Mesenchymal stem cell (in vitro differentiated cells and primary cell): ENCODE data around the gene WDR83.
"Not testable (repeated sequence)": the region's sequence is repeated elsewhere in the genome, so short reads cannot be mapped to it uniquely, and the experiment has no call there.

Experiments
- DNase-seq: peaks from one replicate; pipeline ENCODE4 v3.0.0-alpha.2; 2013
- H2AFZ ChIP-seq: one replicate; pipeline ENCODE4 v1.6.1; 2013; ENCODE audit warnings: low read depth, mild to moderate bottlenecking, control low read depth, inconsistent platforms, low read length, moderate library complexity
- H2AK5ac ChIP-seq: 2 replicates; pipeline ENCODE4 v1.6.1; 2013; ENCODE audit warnings: low read length, moderate library complexity, mild to moderate bottlenecking, inconsistent platforms; ENCODE audit not compliant: severe bottlenecking
- H2BK120ac ChIP-seq: one replicate; pipeline ENCODE4 v1.6.1; 2013; ENCODE audit warnings: low read depth, mild to moderate bottlenecking, inconsistent platforms, low read length, moderate library complexity
- H2BK12ac ChIP-seq, 2 experiments: one replicate each; pipeline ENCODE4 v1.6.1; 2013; ENCODE audit warnings: inconsistent platforms in 2 of 2, low read length in 2 of 2, mild to moderate bottlenecking in 2 of 2, moderate library complexity in 2 of 2, control low read depth in 1 of 2
- H2BK15ac ChIP-seq: one replicate; pipeline ENCODE4 v1.6.1; 2013; ENCODE audit warnings: mild to moderate bottlenecking, low read depth, inconsistent platforms; ENCODE audit not compliant: poor library complexity, severe bottlenecking
- H2BK5ac ChIP-seq: 2 replicates; pipeline ENCODE4 v1.6.1; 2013; ENCODE audit warnings: low read depth, mild to moderate bottlenecking, low read length, control low read depth, inconsistent platforms; ENCODE audit not compliant: poor library complexity, severe bottlenecking
- H3K14ac ChIP-seq, 2 experiments: one replicate each; pipeline ENCODE4 v1.6.1; 2013; ENCODE audit warnings: inconsistent platforms in 2 of 2, low read length in 2 of 2, control low read depth in 1 of 2, mild to moderate bottlenecking in 1 of 2, moderate library complexity in 1 of 2
- H3K18ac ChIP-seq, 2 experiments: one replicate each; pipeline ENCODE4 v1.6.1; 2013; ENCODE audit warnings: inconsistent platforms in 2 of 2, low read length in 2 of 2, control low read depth in 1 of 2, low read depth in 1 of 2, mild to moderate bottlenecking in 1 of 2
- H3K23ac ChIP-seq, 2 experiments: one replicate each; pipeline ENCODE4 v1.6.1; 2013; ENCODE audit warnings: inconsistent platforms in 2 of 2, low read length in 2 of 2, mild to moderate bottlenecking in 2 of 2, moderate library complexity in 2 of 2, control low read depth in 1 of 2
- H3K27ac ChIP-seq: 2 replicates; pipeline ENCODE4 v1.5.1; 2013; ENCODE audit warnings: mild to moderate bottlenecking, moderate library complexity, low read length, control low read depth, inconsistent platforms; ENCODE audit not compliant: poor library complexity, severe bottlenecking
- H3K27me3 ChIP-seq, 2 experiments: 2 replicates each; pipeline versions ENCODE4 v1.6.1 to v1.7.0; 2013; ENCODE audit warnings: low read length in 2 of 2, mild to moderate bottlenecking in 2 of 2, moderate library complexity in 2 of 2, control low read depth in 1 of 2, inconsistent platforms in 1 of 2; ENCODE audit not compliant: control insufficient read depth in 1 of 2, insufficient read depth in 1 of 2
- H3K36me3 ChIP-seq, 2 experiments: 2 replicates each; pipeline versions ENCODE4 v1.6.1 to v1.7.0; 2013; ENCODE audit warnings: low read length in 2 of 2, control low read depth in 1 of 2, inconsistent platforms in 1 of 2, low read depth in 1 of 2, mild to moderate bottlenecking in 1 of 2; ENCODE audit not compliant: insufficient read depth in 2 of 2, control insufficient read depth in 1 of 2
- H3K4ac ChIP-seq, 2 experiments: one replicate each; pipeline ENCODE4 v1.6.1; 2013; ENCODE audit warnings: inconsistent platforms in 2 of 2, low read length in 2 of 2, mild to moderate bottlenecking in 2 of 2, moderate library complexity in 2 of 2, control low read depth in 1 of 2, low read depth in 1 of 2
- H3K4me1 ChIP-seq: 2 replicates; pipeline ENCODE4 v1.6.1; 2013; ENCODE audit warnings: low read depth, low read length, control low read depth; ENCODE audit not compliant: control insufficient read depth, insufficient read depth
- H3K4me2 ChIP-seq: 2 replicates; pipeline ENCODE4 v1.6.1; 2013; ENCODE audit warnings: low read length, mild to moderate bottlenecking, inconsistent platforms; ENCODE audit not compliant: poor library complexity, severe bottlenecking
- H3K4me3 ChIP-seq, 2 experiments: 2 replicates each; pipeline versions ENCODE4 v1.5.1 to v1.7.0; 2013; ENCODE audit warnings: low read length in 2 of 2, mild to moderate bottlenecking in 2 of 2, control low read depth in 1 of 2, low read depth in 1 of 2; ENCODE audit not compliant: insufficient read depth in 1 of 2
- H3K79me1 ChIP-seq: replicated peaks from 2 replicates; pipeline ENCODE4 v1.6.1; 2013; ENCODE audit warnings: mild to moderate bottlenecking, control low read depth, low read length, inconsistent platforms; ENCODE audit not compliant: poor library complexity, severe bottlenecking
- H3K9ac ChIP-seq: 2 replicates; pipeline ENCODE4 v1.7.0; 2013; ENCODE audit warnings: mild to moderate bottlenecking, low read length, moderate library complexity
- H3K9me3 ChIP-seq: 2 replicates; pipeline ENCODE4 v1.7.0; 2013; ENCODE audit warnings: mild to moderate bottlenecking, low read length; ENCODE audit not compliant: control insufficient read depth
- H4K8ac ChIP-seq: one replicate; pipeline ENCODE4 v1.6.1; 2013; ENCODE audit warnings: inconsistent platforms, mild to moderate bottlenecking, low read length, moderate library complexity
- H4K91ac ChIP-seq: one replicate; pipeline ENCODE4 v1.6.1; 2013; ENCODE audit warnings: mild to moderate bottlenecking, low read length, inconsistent platforms
- WGBS: methylation state at CpG from one replicate; pipeline ENCODE4 v1.1.7; 2013; ENCODE audit warnings: mixed read lengths; 5-methylcytosine and 5-hydroxymethylcytosine counted together

Gene WDR83

DNA sequence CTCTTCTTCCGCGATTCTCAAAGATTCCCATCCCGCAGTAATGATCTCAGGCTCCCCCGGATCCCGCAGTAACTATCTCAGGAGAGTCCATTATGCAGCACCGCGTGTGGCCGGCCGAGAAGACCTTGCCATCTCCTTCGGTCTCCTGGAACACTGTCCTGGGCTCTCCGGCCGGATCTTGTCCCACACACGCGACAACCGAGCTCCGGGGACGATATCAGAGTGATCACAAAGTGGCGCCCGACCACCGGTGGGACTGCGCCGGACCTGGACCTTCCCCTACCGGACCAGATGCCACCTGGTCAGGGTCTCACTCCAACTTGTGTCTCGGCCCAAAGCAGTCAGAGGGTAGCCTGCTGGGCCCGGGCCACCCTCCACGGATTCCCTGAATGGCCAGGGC lies 24.1 kb upstream of the WDR83 start:
- H3K79me1 ChIP-seq: no peaks in the 10 kb centered on the region

DNA sequence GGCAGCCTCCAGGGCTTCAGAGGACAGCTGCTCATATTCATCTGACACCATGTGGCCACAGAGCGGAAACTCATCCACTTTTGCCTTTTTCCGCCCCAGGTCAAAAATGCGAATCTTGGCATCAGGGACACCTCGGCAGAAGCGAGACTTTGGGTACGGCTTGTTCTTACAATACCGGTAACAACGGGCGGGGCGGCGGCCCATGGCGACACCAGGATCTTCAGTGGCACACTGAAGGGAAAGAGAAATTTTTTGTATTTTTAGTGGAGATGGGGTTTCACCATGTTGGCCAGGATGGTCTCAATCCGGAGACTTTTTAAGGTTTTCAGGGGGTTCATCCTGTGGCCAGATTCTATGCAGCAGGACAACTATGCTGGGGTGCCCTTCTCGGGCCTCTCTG lies 22.9 kb upstream of the WDR83 start:
- not testable (repeated sequence) for H3K4me3 ChIP-seq, H2BK120ac ChIP-seq, H3K18ac ChIP-seq, H3K4me1 ChIP-seq, H3K9ac ChIP-seq, H4K8ac ChIP-seq, H3K27ac ChIP-seq, H3K23ac ChIP-seq, H4K91ac ChIP-seq, DNase-seq, H3K9me3 ChIP-seq, H2BK12ac ChIP-seq, H2BK15ac ChIP-seq, H2AK5ac ChIP-seq, H3K4me2 ChIP-seq, H3K14ac ChIP-seq, H3K79me1 ChIP-seq, H2AFZ ChIP-seq, H3K4ac ChIP-seq, H3K27me3 ChIP-seq, H2BK5ac ChIP-seq
- H3K36me3 ChIP-seq: peaks cover 0 to 17% of the 10 kb centered on the region in 2 experiments
- 97% methylated on average over 14 of the region's 14 CpGs for WGBS

More for the DNA sequence above, 24.1 kb upstream of the WDR83 start:
- Histone ChIP-seq H4K8ac (no peak overlapping the region), H3K9ac (no peak overlapping the region), H2BK5ac (no peak overlapping the region), H3K4me2 (no peak overlapping the region), H2BK12ac (no peak overlapping the region), H3K27me3 (no peaks in the 10 kb centered on the region), H4K91ac (no peak overlapping the region), H3K18ac (no peak overlapping the region), H2BK120ac (no peak overlapping the region), H3K14ac (no peak overlapping the region), H3K4me3 (peak overlapping the region in 1 of 2 experiments; percentile 8), H3K27ac (no peak overlapping the region), H3K36me3 (peaks cover 0 to 9% of the 10 kb centered on the region in 2 experiments), H2BK15ac (no peak overlapping the region), H3K23ac (no peak overlapping the region), H3K9me3 (no peaks in the 10 kb centered on the region), H3K4me1 (peaks cover 6% of the 10 kb centered on the region), H2AK5ac (no peak overlapping the region), H2AFZ (no peak overlapping the region), H3K4ac (no peak overlapping the region)
- DNase-seq: no peak
- 96% methylated on average over 26 of the region's 26 CpGs for WGBS

DNA sequence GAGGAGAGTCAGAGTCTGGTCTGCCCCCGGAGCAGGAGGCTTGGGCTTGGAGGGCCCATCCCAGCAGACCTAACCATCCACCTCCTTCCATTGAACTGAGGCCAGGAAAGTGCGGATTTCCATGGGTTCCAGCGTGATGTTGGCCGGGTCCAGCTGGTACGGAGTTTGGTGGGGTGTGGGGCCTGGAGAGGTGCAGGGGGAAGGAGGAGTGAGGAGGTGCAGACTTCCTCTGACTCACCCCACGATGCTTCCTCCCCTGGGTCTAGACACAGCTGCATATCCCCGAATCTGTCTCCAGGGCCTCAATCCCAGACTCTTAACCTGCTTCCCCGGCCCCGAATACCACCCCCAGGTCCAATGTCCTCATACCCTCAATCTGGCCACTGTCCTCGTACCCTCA lies 20.1 kb upstream of the WDR83 start:
- Histone ChIP-seq H3K27me3 (no peaks in the 10 kb centered on the region), H3K27ac (no peak overlapping the region), H3K4me3 (no peak overlapping the region), H3K79me1 (no peaks in the 10 kb centered on the region), H2BK120ac (no peak overlapping the region), H4K91ac (no peak overlapping the region), H3K14ac (no peak overlapping the region), H3K9me3 (no peaks in the 10 kb centered on the region), H3K9ac (no peak overlapping the region), H4K8ac (no peak overlapping the region), H3K4ac (no peak overlapping the region), H3K36me3 (peaks cover 5 to 28% of the 10 kb centered on the region in 2 experiments), H2AK5ac (no peak overlapping the region), H3K18ac (no peak overlapping the region), H3K23ac (no peak overlapping the region), H2BK12ac (no peak overlapping the region), H2BK5ac (no peak overlapping the region), H2AFZ (no peak overlapping the region), H2BK15ac (no peak overlapping the region), H3K4me2 (no peak overlapping the region), H3K4me1 (peaks cover 2% of the 10 kb centered on the region)
- DNase-seq: no peak
- 98% methylated on average over 7 of the region's 10 CpGs for WGBS

DNA sequence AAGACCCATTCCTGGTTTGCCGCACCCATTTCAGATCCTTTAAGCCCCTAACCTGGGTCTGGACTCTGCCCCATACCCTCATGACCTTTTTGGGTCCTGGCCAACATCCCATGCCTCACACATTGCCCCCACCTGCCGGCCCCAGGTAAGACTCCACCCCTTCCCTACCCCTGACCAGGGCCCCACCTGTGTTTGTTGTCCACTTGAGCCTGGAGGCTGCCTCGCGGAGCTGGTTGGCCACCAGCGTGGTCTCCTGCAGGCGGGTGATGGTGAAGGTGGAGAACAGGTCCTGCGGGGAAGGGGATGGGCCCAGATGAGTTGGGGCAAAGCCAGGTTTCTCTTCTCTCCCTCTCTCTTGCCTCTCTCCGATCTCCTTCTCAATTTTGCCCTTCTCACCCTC lies 19.6 kb upstream of the WDR83 start:
- Histone ChIP-seq H2BK5ac (no peak overlapping the region), H2BK120ac (no peak overlapping the region), H3K9me3 (no peaks in the 10 kb centered on the region), H2AK5ac (no peak overlapping the region), H2AFZ (no peak overlapping the region), H3K4me1 (peaks cover 2% of the 10 kb centered on the region), H3K4me2 (no peak overlapping the region), H3K4ac (no peak overlapping the region), H4K91ac (no peak overlapping the region), H2BK12ac (no peak overlapping the region), H3K79me1 (no peaks in the 10 kb centered on the region), H3K9ac (no peak overlapping the region), H3K23ac (no peak overlapping the region), H3K14ac (no peak overlapping the region), H2BK15ac (no peak overlapping the region), H4K8ac (no peak overlapping the region), H3K27ac (no peak overlapping the region), H3K36me3 (peaks cover 8 to 30% of the 10 kb centered on the region in 2 experiments), H3K18ac (no peak overlapping the region), H3K27me3 (no peaks in the 10 kb centered on the region), H3K4me3 (no peak overlapping the region)
- 96% methylated on average over 7 of the region's 8 CpGs for WGBS
- DNase-seq: no peak
